NCI-H748 (cell line): ENCODE data around the gene KIF12.
"Not testable (repeated sequence)": the region's sequence is repeated elsewhere in the genome, so short reads cannot be mapped to it uniquely, and the experiment has no call there.

Source experiments
- DNase-seq: peaks from one replicate; lab custom pipeline; 2025; ENCODE audit not compliant: unreplicated experiment; lab: John Stamatoyannopoulos, UW

Gene KIF12

GRCh38 chr9:114098936-114099668, at the start of gene KIF12:
KIF12 (minus strand) TSS chr9:114099292; CDS start chr9:114099276, 16 bp downstream.
- DNase-seq = peak; percentile 78

DNA sequence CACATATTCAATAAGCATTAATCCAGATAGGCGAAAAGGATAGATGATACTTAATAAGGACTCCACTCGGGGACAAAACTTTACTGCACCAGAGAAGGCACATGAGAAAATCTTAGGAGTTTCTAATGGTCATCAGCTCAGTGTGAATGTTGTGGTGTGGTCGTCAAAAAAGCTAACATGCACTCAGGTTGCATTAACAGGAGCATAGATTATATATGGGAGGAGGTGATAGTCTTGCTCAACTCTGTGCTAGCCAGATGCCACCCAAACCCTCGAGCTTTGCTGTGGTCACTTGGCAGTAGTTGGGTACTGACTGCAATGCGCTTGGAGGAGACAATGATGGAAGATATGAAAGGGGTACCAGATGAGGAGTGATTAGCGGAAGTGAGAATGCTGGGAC, 47.6 kb upstream of the KIF12 start:
- no peak for DNase-seq

GRCh38 chr9:114143234-114143633, 44.1 kb upstream of the KIF12 start:
- DNase-seq = no peak

DNA sequence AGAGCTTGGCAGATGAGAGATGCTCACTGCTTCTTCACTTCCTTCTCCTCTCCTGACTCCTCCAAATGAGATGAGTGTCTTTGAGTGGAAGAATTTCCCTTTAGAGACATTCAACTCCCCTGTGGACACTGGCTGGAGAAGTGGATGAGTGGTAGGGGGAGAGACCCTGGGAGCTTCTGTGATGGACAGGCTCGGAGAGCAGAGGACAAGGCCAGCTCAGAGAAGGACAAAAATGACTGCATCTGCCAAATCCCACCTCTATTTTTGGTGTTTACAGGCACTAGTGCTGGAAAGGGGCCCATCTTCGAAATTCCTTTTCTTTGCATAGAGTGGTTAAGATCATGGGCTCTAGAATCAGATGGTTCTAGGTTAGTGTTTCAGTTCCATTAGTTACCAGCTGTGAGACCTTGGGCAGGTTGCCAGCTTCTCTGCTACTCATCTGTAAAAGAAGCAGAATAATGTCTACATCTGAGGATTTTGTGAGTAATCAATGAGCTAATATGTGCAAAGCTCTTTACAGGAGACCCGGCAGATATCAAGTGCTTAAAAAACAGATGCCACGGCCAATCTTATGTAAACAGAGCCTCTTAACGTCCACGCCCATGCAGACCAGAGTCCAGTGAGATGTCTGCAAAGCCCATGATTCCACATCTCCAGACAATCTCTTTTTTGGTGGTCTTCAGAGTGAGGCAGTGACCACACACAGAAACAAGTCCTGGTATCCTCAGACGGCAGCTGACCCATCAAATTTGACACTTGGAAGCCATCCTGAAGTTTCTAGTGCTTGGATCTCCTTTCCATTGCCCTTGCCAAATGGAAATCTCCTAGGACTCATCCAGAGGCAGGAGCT, 42.7 kb upstream of the KIF12 start:
- DNase-seq = peak; percentile 58

DNA sequence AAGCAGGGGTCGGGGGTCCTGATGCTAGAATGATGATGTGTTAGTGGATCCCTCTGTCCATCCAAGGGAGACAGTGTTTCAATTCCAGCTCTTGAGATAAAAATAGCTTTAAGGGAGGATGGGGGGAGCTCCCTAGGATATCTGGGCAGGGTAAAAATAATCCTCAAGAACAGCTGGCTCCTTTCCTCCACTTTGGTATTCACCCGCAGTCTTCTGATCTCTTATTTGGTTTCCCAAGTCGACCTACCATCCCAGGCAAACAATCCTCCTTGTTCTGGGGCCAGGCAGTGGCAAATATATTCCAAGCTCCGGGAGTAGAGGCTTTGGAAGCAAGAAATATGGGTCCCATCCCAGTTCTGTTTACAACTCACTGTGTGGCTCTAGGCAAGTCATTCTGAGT, 41.8 kb upstream of the KIF12 start:
- DNase-seq = no peak

DNA sequence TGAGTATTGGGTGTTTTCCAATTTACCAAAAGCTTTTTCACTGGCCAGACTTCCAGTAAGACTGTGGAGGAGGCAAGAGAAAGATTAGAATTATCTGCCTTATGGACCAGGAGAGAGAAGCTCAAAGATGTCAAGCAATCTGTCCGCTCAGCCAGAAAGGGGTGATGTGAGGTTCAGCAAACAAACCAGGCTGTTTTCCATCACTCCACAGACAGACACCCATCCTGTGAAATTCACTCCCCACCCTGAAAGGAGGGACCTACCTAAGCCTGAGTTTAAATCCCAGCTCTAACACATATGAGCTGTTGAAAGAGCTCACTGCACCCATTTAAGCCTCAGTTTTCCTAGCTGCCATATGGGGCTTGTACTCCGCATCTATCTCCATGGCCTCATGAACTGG, 41.3 kb upstream of the KIF12 start:
- no peak for DNase-seq

- no peak for DNase-seq
Measured at GRCh38 chr9:114139071-114139470, 40.0 kb upstream of the KIF12 start.

GRCh38 chr9:114138552-114138971, 39.5 kb upstream of the KIF12 start:
- no peak for DNase-seq

GRCh38 chr9:114137831-114138230, 38.7 kb upstream of the KIF12 start:
- DNase-seq = no peak

DNA sequence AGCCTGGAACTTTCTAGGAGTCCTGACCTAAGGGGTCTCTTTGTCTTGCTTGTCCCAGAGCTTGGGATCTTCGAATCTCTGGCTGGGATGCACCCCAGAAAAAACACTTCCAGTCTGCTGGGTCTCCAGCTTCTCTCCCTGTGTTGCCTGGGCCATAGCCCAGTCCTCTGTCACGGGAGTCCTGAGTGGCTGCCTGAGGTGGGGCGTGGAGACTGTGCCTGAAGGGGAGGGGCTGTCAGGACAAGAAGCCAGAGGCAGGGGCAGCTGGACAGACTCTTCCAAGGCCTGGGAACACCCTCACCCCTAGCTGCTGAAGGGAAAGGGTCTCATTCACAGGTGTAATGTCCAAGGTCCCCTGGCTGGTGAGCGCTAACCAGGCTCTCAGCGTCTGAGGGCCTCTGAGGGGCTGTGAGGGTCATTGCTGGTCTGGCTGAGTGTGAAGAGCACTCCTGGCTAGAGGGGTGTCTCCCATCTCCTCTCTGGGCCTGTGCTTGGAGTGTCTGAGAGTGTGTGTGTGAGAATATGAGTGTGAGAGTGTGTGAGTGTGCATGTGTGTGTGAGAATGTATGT, 35.8 kb upstream of the KIF12 start:
- no peak for DNase-seq

DNA sequence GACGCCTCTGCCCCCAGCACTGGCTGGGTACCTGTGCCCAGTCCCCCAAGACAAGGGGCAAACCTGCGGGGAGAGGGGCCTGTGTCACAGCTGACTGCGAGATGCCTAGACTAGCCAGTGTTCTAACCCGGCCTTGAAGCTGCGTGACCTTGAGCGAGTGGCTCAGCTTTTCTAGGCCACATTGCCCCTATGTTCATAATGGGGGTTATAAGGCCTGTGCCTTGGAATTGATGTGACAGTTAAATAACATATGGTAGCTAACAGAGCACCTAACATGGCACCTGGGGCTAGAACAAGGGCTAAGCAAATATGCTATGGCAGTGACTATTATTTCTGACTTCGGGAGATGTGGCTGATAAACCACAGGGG, 33.4 kb upstream of the KIF12 start:
- DNase-seq = no peak

GRCh38 chr9:114131808-114132549, 32.9 kb upstream of the KIF12 start:
- DNase-seq = no peak

GRCh38 chr9:114130624-114131277, 31.7 kb upstream of the KIF12 start:
- no peak for DNase-seq

GRCh38 chr9:114130141-114130540, 31.0 kb upstream of the KIF12 start:
- no peak for DNase-seq

- not testable (repeated sequence) for DNase-seq
Measured at GRCh38 chr9:114128759-114129158, 29.7 kb upstream of the KIF12 start.

GRCh38 chr9:114126247-114127060, 27.4 kb upstream of the KIF12 start:
- no peak for DNase-seq

DNA sequence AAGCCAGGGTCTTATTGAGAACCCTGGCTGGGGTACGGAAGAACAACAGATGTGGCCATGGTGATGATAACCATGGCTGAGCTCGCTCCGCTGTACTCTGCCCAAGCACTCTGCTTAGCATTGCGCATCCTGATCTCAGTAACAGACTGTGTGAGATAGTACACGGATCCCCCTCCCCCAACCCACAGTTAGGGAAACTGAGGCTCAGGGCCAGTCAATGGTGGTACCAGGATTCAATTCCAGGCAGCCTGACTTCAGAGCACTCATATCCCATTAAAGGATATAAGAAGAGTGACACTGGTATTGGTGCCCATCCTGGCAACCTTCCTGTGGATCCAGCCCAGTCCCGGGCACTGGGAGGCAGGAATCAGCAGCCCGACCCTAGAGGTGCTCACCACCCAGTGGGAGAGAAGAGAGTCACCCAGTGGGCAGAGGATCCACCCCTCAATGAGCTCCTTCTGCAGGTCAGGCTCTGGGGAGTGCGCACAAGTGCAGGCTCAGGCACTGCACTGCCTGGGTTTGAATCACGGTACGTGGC, 26.5 kb upstream of the KIF12 start:
- DNase-seq = no peak

DNA sequence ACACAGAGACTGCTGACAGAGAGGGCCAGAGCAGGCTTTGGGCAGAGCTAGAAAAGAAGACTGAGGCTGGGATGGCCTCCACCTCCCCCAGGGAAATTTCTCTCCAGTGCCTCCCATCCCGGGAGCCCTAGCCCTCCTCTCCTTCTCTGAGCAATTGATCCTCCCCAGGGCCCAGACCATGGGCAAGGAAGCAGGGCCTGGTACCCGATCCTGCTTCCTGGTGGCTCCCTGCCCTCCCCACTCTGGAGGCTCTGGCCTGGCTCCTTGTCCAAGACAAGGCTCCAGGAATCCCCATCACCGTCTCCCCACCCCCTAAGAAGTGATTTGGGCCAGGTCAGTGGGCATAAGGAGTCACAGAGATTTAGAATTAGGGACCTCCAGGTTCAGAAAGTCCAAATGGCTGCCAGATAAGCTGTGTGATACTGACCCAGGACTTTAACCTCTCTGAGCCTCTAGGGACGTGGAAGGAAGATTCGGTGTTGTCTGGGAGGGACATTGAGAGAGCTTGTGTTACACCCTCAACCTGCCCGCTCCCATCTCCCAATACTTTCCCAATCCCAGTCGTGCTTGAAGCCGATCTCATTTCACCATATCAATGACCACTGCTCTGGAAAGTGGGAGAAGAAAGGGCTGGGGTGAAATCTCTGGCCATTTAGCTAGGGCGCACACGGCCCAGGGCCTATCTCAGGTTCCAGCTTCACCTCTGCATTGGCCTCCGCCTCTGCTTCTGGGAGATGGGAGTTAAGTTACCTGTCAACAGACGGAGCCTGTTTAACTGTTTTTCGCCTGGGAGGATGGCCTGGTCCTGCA, 25.8 kb upstream of the KIF12 start:
- no peak for DNase-seq

DNA sequence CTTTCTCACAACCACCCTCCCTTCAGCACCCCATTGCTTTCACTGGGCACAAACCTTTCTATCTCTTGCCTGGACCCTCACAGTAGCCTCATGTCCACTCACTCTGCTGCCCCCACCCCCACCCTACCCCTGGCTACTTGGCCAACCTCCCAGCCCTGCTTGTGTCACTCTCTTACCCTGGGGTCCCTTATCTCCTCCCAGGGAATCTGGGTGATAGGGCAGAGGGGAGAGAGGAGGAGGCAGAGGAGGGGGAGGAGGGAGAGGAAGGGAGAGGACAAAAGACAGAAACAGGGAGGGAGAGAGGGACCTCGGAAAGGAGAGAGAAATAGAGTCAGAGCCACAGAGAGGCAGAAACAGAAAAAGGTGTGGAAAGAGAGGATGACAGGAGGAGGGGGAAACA, 25.0 kb upstream of the KIF12 start:
- no peak for DNase-seq
